Stomach (tissue), 19 donors: ENCODE results near the gene S100A4. TPM values are rescaled to one million over a fixed set of nuclear protein-coding genes. Genes with fewer than 3 reads are reported as not detected.
"Not testable (repeated sequence)": the region's sequence is repeated elsewhere in the genome, so short reads cannot be mapped to it uniquely, and the experiment has no call there.

Experiments
- DNase-seq, 2 donors: peaks; one replicate each; pipeline versions ENCODE4 v3.0.0 to v3.0.0-alpha.2; 2013 to 2019
- H3K27ac ChIP-seq, 5 donors: fragments of 200-600 bp in 4 of 5; sonication (generic) in 4 of 5; one replicate each; pipeline ENCODE4 v1.5.1; 2013 to 2019; ENCODE audit warnings: mild to moderate bottlenecking in 1 of 5, moderate library complexity in 1 of 5
- H3K27me3 ChIP-seq, 3 donors: fragments of 200-600 bp; sonication (generic); one replicate each; pipeline ENCODE4 v1.5.1; 2017 to 2019; ENCODE audit warnings: mixed run types in 1 of 3
- H3K36me3 ChIP-seq, 4 donors: fragments of 200-600 bp; sonication (generic); 1 replicate in 3 of 4; 2 replicates in 1 of 4; pipeline ENCODE4 v1.5.1; 2016 to 2019
- H3K4me1 ChIP-seq, 4 donors: fragments of 200-600 bp; sonication (generic); one replicate each; pipeline ENCODE4 v1.5.1; 2016 to 2019
- H3K4me3 ChIP-seq, 4 donors: fragments of 200-600 bp; sonication (generic) in 3 of 4; one replicate each; pipeline ENCODE4 v1.5.1; 2016 to 2019; ENCODE audit warnings: mild to moderate bottlenecking in 1 of 4
- H3K9me3 ChIP-seq, 4 donors: fragments of 200-600 bp; sonication (generic); one replicate each; pipeline ENCODE4 v1.5.1; 2016 to 2019
- EP300 ChIP-seq: sonication (generic); formaldehyde crosslinking; IDR thresholded peaks from one replicate; pipeline ENCODE4 v1.6.1; 2017; ENCODE audit warnings: antibody characterized with exemption
- POLR2A ChIP-seq, 4 donors: fragments of 450-650 bp; IDR thresholded peaks; one replicate each; pipeline ENCODE4 v1.6.1; 2016; ENCODE audit warnings: antibody characterized with exemption in 4 of 4, control low read depth in 2 of 4, mild to moderate bottlenecking in 1 of 4, moderate library complexity in 1 of 4
- POLR2AphosphoS5 ChIP-seq, 3 donors: sonication (generic); formaldehyde crosslinking; IDR thresholded peaks; one replicate each; pipeline ENCODE4 v1.6.1; 2016; ENCODE audit warnings: antibody characterized with exemption in 3 of 3
- whole genome bisulfite sequencing, 5 donors: extraction: QIAGEN DNeasy Blood & Tissue Kit in 3 of 5; methylation state at CpG; one replicate each; pipeline versions ENCODE4 v1.1.5 to v1.1.7; 2013 to 2018; 5-methylcytosine and 5-hydroxymethylcytosine counted together
- intact Hi-C: fragments of 100-400 bp; cut with DNase I; formaldehyde crosslinking; loops from one replicate; pipeline ENCODE4 v1.15.1; 2023; ENCODE audit warnings: low total_unique reads
- long read RNA-seq, 10 donors: transcript quantifications; one replicate each; lab custom pipeline, GENCODE V29; 2026
- polyA plus RNA-seq, 3 donors: library from polyadenylated mRNA; stranded (reverse); fragments of 200-250 nt; gene quantifications; one replicate each; pipeline ENCODE4 v1.2.3, GENCODE V29; 2013
- total RNA-seq, 5 donors: library from RNA; depleted of rRNA; stranded (reverse); fragments of >200 nt; gene quantifications; one replicate each; pipeline versions ENCODE4 v1.1.0 to v1.2.3, GENCODE V29; 2014 to 2016
- TF ChIP-seq, protein P1 (sequence below), 7 experiments: fragments of 450-650 bp in 4 of 7; fragments of 200-600 bp in 3 of 7; sonication (generic) in 3 of 7; IDR thresholded peaks; one replicate each; pipeline ENCODE4 v1.5.1; 2016 to 2019; ENCODE audit warnings: antibody characterized with exemption in 7 of 7, control low read depth in 2 of 7, mild to moderate bottlenecking in 1 of 7
- donor health status: healthy with polysubstance abuse.
- donor health status: Bipolar disorder and iron deficiency.
- donor health status: healthy.

Gene S100A4
- total RNA-seq (10 to 100 TPM in 4 of 5 donors, 1 to 10 TPM in 1; 9.9 to 53.3 (median 19.4) TPM), polyA plus RNA-seq (100 to 1,000 TPM; 145 to 541 (median 274) TPM)
- long read RNA-seq, donor 1, transcript S100A4-204 (3 exons, 600 nt) = major isoform, 9 of 13 reads
- long read RNA-seq, donor 1, partial matches to known transcripts = 0 of 13 reads
- long read RNA-seq, donor 1, other reads (novel, unspliced or antisense) = 0 of 13 reads
- long read RNA-seq, donor 2, transcript S100A4-204 (3 exons, 600 nt) = major isoform, 11 of 15 reads
- long read RNA-seq, donor 2, partial matches to known transcripts = 0 of 15 reads
- long read RNA-seq, donor 2, other reads (novel, unspliced or antisense) = 0 of 15 reads
- long read RNA-seq, donor 3, partial matches to known transcripts = 0 of 5 reads
- long read RNA-seq, donor 3, other reads (novel, unspliced or antisense) = 0 of 5 reads
- long read RNA-seq, donor 4, partial matches to known transcripts = 0 of 2 reads
- long read RNA-seq, donor 4, other reads (novel, unspliced or antisense) = 0 of 2 reads
- long read RNA-seq, donor 5, transcript S100A4-204 (3 exons, 600 nt) = major isoform, 23 of 24 reads
- long read RNA-seq, donor 5, partial matches to known transcripts = 0 of 24 reads
- long read RNA-seq, donor 5, other reads (novel, unspliced or antisense) = 0 of 24 reads
- long read RNA-seq, donor 6 = 0 reads
- long read RNA-seq, donor 7, transcript S100A4-206 (2 exons, 755 nt) = minor isoform, 5 of 36 reads
- long read RNA-seq, donor 7, transcript S100A4-204 (3 exons, 600 nt) = major isoform, 30 of 36 reads
- long read RNA-seq, donor 7, partial matches to known transcripts = 0 of 36 reads
- long read RNA-seq, donor 7, other reads (novel, unspliced or antisense) = 0 of 36 reads
- long read RNA-seq, donor 8, partial matches to known transcripts = 0 of 5 reads
- long read RNA-seq, donor 8, other reads (novel, unspliced or antisense) = 0 of 5 reads
- long read RNA-seq, donor 9, transcript S100A4-206 (2 exons, 755 nt) = minor isoform, 5 of 18 reads
- long read RNA-seq, donor 9, transcript S100A4-204 (3 exons, 600 nt) = major isoform, 12 of 18 reads
- long read RNA-seq, donor 9, partial matches to known transcripts = 0 of 18 reads
- long read RNA-seq, donor 9, other reads (novel, unspliced or antisense) = 0 of 18 reads
- long read RNA-seq, donor 10, transcript S100A4-204 (3 exons, 600 nt) = major isoform, 6 of 8 reads
- long read RNA-seq, donor 10, partial matches to known transcripts = 0 of 8 reads
- long read RNA-seq, donor 10, other reads (novel, unspliced or antisense) = 0 of 8 reads

- H3K36me3 ChIP-seq = no peaks in the 10 kb centered on the region
- H3K4me3 ChIP-seq = peak within 1 kb of the TSS; percentile 38 to 51 (median 40)
- TF ChIP-seq, protein P1, sequence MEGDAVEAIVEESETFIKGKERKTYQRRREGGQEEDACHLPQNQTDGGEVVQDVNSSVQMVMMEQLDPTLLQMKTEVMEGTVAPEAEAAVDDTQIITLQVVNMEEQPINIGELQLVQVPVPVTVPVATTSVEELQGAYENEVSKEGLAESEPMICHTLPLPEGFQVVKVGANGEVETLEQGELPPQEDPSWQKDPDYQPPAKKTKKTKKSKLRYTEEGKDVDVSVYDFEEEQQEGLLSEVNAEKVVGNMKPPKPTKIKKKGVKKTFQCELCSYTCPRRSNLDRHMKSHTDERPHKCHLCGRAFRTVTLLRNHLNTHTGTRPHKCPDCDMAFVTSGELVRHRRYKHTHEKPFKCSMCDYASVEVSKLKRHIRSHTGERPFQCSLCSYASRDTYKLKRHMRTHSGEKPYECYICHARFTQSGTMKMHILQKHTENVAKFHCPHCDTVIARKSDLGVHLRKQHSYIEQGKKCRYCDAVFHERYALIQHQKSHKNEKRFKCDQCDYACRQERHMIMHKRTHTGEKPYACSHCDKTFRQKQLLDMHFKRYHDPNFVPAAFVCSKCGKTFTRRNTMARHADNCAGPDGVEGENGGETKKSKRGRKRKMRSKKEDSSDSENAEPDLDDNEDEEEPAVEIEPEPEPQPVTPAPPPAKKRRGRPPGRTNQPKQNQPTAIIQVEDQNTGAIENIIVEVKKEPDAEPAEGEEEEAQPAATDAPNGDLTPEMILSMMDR (IDR thresholded peaks at IDR 0.05) = no peak
- peak; percentile 57 to 86 (median 67) for TF ChIP-seq POLR2AphosphoS5 (IDR thresholded peaks at IDR 0.05)
- peaks cover 66 to 97% (median 81%) of the 10 kb centered on the region in 4 donors for H3K4me1 ChIP-seq
- peak; percentile 97 for DNase-seq
- peak within 1 kb of the TSS; percentile 69 to 88 (median 80) for H3K27ac ChIP-seq
- no peaks in the 10 kb centered on the region for H3K9me3 ChIP-seq
- H3K27me3 ChIP-seq = no peaks in the 10 kb centered on the region
- WGBS, 5 donors = 29 to 38% (median 34%) methylated on average over 19 of the region's 19 CpGs
- intact Hi-C loops = no loop called here
Measured at GRCh38 chr1:153545067-153546055, at the start of gene S100A4. S100A4 (minus strand) TSS chr1:153545806; CDS start chr1:153544794, 1,012 bp downstream.

DNA sequence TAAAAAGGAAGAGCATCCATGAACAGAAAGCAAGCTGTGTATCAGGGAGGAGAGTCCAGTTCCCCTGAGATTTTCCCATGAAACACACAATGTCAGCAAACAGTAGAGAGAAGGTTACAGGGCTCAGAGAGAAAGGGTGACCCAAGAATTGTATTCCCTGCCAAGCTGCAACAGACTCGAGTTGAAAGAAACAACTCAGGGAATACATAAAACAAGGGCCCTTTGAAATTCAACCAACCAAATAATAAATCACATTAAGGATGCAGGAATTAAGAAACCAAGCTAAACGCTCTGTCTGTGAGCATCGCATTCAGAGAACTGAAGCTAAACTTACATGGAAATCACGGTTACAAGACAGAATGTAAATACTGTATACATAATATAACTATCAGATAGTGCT, 47.1 kb upstream of the S100A4 start:
- intact Hi-C loops = no loop called here
- Histone ChIP-seq H3K9me3 (no peaks in the 10 kb centered on the region), H3K4me3 (no peak overlapping the region), H3K36me3 (no peaks in the 10 kb centered on the region), H3K4me1 (peaks cover 0 to 16% (median 5%) of the 10 kb centered on the region in 4 donors), H3K27ac (no peak overlapping the region), H3K27me3 (no peaks in the 10 kb centered on the region)
- TF ChIP-seq, protein P1 (IDR thresholded peaks at IDR 0.05) = no peak
- TF ChIP-seq POLR2AphosphoS5 (IDR thresholded peaks at IDR 0.05) = no peak
- no peak for TF ChIP-seq POLR2A (IDR thresholded peaks at IDR 0.05)
- no peak for TF ChIP-seq EP300
- DNase-seq = peak in 1 of 2 donors; percentile 18
- 23 to 44% (median 28%) methylated on average over 4 of the region's 4 CpGs for WGBS, 5 donors

DNA sequence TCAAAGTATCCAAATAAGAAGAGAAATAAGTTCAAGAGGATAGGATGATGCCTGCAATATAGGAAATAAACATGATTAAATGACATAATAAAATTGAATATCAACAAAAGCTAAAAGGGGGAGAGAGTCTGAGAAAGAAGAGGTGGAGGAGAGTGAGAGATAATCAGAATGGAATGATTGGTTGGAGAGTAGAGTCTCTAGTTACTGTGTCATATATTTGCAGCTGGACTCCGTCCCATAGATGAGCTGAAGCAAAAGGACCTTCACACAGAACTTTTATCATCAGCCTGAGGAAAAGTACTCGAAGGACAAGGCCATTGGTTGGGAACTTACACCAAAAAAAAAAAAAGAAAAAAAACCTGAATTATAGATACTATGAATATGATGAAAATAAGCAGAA, 42.9 kb upstream of the S100A4 start:
- no peak overlapping the region for H3K4me3 ChIP-seq
- intact Hi-C loops = no loop called here

GRCh38 chr1:153588033-153588432, 42.4 kb upstream of the S100A4 start:
- H3K27ac ChIP-seq, intact Hi-C loops, DNase-seq, H3K9me3 ChIP-seq, H3K36me3 ChIP-seq, H3K27me3 ChIP-seq, H3K4me3 ChIP-seq: not testable (repeated sequence)
- WGBS, 5 donors = 91 to 96% (median 94%) methylated on average over 10 of the region's 10 CpGs
- H3K4me1 ChIP-seq = peaks cover 0 to 12% (median 2%) of the 10 kb centered on the region in 4 donors

More for the DNA sequence above, 42.9 kb upstream of the S100A4 start:
- TF ChIP-seq, protein P1 (IDR thresholded peaks at IDR 0.05) = no peak
- TF ChIP-seq EP300 (no peak), POLR2A (IDR thresholded peaks at IDR 0.05) (no peak), POLR2AphosphoS5 (IDR thresholded peaks at IDR 0.05) (no peak)
- 83 to 91% (median 89%) methylated on average over 2 of the region's 2 CpGs for WGBS, 5 donors
- no peaks in the 10 kb centered on the region for H3K36me3 ChIP-seq
- DNase-seq = no peak
- peaks cover 0 to 16% (median 4%) of the 10 kb centered on the region in 4 donors for H3K4me1 ChIP-seq
- no peaks in the 10 kb centered on the region for H3K27me3 ChIP-seq
- no peaks in the 10 kb centered on the region for H3K9me3 ChIP-seq
- no peak overlapping the region for H3K27ac ChIP-seq
